ENCODE data around the gene ENHO. TPM values are rescaled to one million over a fixed set of nuclear protein-coding genes. Genes with fewer than 3 reads are reported as not detected.

The ENHO gene
- total and polyA plus RNA-seq, 10 of the 15 experiments (the other 5 are each of a cell fraction or from before 2014, with no cell fraction given) = not detected

DNA sequence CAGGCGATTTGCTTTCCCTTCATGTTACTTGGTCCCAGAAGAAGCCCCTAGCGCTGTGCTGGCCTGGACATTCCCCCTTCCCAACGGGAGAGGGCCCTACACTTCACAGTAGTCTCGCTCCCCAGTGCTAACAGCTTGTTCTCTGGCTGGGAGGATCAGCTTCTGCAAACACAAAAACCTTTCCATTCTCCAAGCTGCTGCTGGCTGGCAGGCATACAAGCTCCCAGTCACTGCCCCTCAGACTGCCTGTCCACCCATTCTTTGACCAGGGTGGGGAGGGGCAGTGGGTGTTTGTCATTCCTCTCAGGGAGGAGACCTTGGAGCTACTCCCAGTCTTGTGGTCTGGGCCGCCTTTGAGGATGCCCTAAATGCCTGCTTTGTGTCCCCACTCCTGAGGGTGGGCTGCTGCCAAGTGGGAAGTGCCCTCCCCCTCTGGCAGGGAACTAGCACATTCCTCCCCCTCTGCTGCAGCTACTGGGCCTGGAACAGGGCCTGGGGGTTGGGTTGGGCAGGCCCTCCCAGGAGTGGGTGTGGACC is 20.8 kb downstream of the ENHO start:
- Histone ChIP-seq H3K9ac (ENCODE audit: control insufficient read depth, insufficient read depth, low read length) (no peak overlapping the region), H4K20me1 (ENCODE audit: control insufficient read depth, insufficient read depth) (peaks cover 6% of the 10 kb centered on the region), H2AFZ (ENCODE audit: control insufficient read depth, low read depth, low read length) (no peak overlapping the region), H3K9me3 (replicated peaks; ENCODE audit: control insufficient read depth, insufficient read depth, low read length) (no peaks in the 10 kb centered on the region), H3K79me2 (ENCODE audit: control insufficient read depth, insufficient read depth, low read length) (no peaks in the 10 kb centered on the region), H3K4me1 (ENCODE audit: control insufficient read depth, insufficient read depth, low read length) (no peaks in the 10 kb centered on the region), H3K4me2 (ENCODE audit: control insufficient read depth, insufficient read depth) (no peak overlapping the region), H3K4me3 (no peak overlapping the region), H3K27ac (ENCODE audit: control insufficient read depth, insufficient read depth) (no peak overlapping the region), H3K36me3 (ENCODE audit: control insufficient read depth in 2 of 2, insufficient read depth in 2 of 2, low read length in 1 of 2) (no peaks in the 10 kb centered on the region; a peak in 1 of 4 replicates), H3K27me3 (replicated peaks in 1 of 2; ENCODE audit: control insufficient read depth in 2 of 2, insufficient read depth in 2 of 2, low read length in 1 of 2) (peaks cover 7 to 8% of the 10 kb centered on the region in 2 experiments)
- intact Hi-C loops (cut with micrococcal nuclease; ENCODE audit: unreplicated experiment) = loop anchor here (2.0 kb wide), 1 partner anchor 99 kb away; no protein-coding TSS in a partner anchor
- ChIA-PET POLR2A (no interaction called here), CTCF (interaction anchor here (1.0 to 3.8 kb wide), 7 partner anchors 12 to 170 kb away, joined by 3 to 38 read pairs (median 4); no protein-coding TSS in a partner anchor), RAD21 (ENCODE audit: unreplicated experiment) (interaction anchor here (1.2 kb wide), 1 partner anchor 63 kb away, joined by 3 read pairs; no protein-coding TSS in a partner anchor), SMC1A (ENCODE audit: uncharacterized antibody, unreplicated experiment) (interaction anchor here (0.6 to 2.2 kb wide), 4 partner anchors 57 to 98 kb away, joined by 3 to 5 read pairs (median 4); no protein-coding TSS in a partner anchor)
- no TSS peak for BruUV-seq (replicated peaks)
- in situ Hi-C loops (cut with MboI) = no loop called here
- FAIRE-seq (no peak), DNase-seq (ENCODE audit: low read depth, low spot score) (no peak), ATAC-seq (no peak)
- 18% methylated on average over 5 of the region's 5 CpGs for WGBS (ENCODE audit: insufficient coverage, insufficient replicate concordance, low lambda C conversion rate, missing lambda C conversion rate)
- TF ChIP-seq HDAC6 (IDR thresholded peaks at IDR 0.05; ENCODE audit: unreplicated experiment) (no peak), IRF4 (IDR thresholded peaks at IDR 0.05; ENCODE audit: low read depth, low read length) (no peak), ASH2L (IDR thresholded peaks at IDR 0.05; ENCODE audit: borderline replicate concordance, low read depth) (no peak), SRF (IDR thresholded peaks at IDR 0.05; ENCODE audit: low read depth in 2 of 2, low read length in 2 of 2) (no peak), EZH2 (IDR thresholded peaks at IDR 0.05; ENCODE audit: borderline replicate concordance, control insufficient read depth, low read depth, low read length) (no peak), ZNF207 (IDR thresholded peaks at IDR 0.05; ENCODE audit: borderline replicate concordance) (no peak), IKZF1 (conservative IDR thresholded peaks at IDR 0.05) (no peak), ETV6 (conservative IDR thresholded peaks at IDR 0.05 in 1 of 2, IDR thresholded peaks at IDR 0.05 in 1 of 2; ENCODE audit: borderline replicate concordance in 1 of 2, low read depth in 1 of 2) (no peak), FOS (IDR thresholded peaks at IDR 0.05; ENCODE audit: borderline replicate concordance, extremely low read depth, insufficient read length) (no peak), TCF12 (IDR thresholded peaks at IDR 0.05; ENCODE audit: low read depth, low read length) (no peak), CUX1 (IDR thresholded peaks at IDR 0.05; ENCODE audit: insufficient replicate concordance, low read depth, low read length) (no peak), RBBP5 (conservative IDR thresholded peaks at IDR 0.05) (no peak), BMI1 (IDR thresholded peaks at IDR 0.05; ENCODE audit: borderline replicate concordance) (no peak), ESRRA (IDR thresholded peaks at IDR 0.05; ENCODE audit: low read length) (no peak)
- TF ChIP-seq, protein P1, sequence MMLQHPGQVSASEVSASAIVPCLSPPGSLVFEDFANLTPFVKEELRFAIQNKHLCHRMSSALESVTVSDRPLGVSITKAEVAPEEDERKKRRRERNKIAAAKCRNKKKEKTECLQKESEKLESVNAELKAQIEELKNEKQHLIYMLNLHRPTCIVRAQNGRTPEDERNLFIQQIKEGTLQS (IDR thresholded peaks at IDR 0.05; ENCODE audit: borderline replicate concordance, extremely low read depth, low read depth, low read length) = no peak
- TF ChIP-seq, protein P2, sequence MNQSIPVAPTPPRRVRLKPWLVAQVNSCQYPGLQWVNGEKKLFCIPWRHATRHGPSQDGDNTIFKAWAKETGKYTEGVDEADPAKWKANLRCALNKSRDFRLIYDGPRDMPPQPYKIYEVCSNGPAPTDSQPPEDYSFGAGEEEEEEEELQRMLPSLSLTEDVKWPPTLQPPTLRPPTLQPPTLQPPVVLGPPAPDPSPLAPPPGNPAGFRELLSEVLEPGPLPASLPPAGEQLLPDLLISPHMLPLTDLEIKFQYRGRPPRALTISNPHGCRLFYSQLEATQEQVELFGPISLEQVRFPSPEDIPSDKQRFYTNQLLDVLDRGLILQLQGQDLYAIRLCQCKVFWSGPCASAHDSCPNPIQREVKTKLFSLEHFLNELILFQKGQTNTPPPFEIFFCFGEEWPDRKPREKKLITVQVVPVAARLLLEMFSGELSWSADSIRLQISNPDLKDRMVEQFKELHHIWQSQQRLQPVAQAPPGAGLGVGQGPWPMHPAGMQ (IDR thresholded peaks at IDR 0.05; ENCODE audit: borderline replicate concordance) = no peak

Measured in GM12878 (cell line).